ENCODE data around the gene SAP30L. TPM values are rescaled to one million over a fixed set of nuclear protein-coding genes. Genes with fewer than 3 reads are reported as not detected.

SAP30L gene
- total RNA-seq, 4 donors from 2014 or later: 20.3 to 53.9 (median 31.2) TPM

DNA sequence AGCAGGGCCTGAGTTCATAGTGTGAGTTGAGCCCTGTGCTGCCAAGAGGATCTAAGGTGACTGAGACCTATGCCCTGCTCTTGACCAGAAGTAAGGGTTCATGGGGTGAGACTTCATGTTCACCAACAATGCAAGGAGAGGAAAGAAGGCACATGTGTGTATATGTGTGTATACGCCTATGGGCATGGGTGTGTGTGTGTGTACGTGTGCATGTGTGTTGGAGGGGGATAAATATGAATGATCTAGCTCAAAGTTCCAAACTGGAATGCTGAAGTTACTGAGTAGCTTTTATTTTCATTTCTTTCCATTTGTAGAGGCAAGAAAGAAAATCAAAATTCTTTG is 57.9 kb downstream of the SAP30L start:
- ATAC-seq (ENCODE audit: low FRiP score) (no peak), DNase-seq (ENCODE audit: low spot score) (no peak)

DNA sequence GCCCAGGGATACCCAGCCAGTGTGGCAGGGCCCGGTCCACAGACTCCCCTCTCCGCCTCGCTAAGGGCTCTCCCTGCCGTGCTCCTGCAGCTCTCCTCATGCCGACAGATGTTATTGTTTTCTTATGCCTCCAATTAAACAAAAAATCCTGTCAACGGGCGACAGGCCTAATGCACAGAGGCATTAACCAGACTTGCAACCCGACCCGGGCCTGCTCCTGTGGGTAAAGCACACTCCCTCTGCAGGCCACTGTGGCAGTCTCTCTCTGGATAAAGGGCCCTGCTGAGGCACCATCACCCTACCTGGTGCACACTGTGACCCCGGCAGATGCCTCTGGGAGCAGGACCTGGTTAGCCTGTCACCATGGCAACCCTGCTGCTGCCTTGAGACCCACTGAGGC is 59.8 kb downstream of the SAP30L start:
- ATAC-seq (ENCODE audit: low FRiP score): no peak
- TF ChIP-seq, protein P1, sequence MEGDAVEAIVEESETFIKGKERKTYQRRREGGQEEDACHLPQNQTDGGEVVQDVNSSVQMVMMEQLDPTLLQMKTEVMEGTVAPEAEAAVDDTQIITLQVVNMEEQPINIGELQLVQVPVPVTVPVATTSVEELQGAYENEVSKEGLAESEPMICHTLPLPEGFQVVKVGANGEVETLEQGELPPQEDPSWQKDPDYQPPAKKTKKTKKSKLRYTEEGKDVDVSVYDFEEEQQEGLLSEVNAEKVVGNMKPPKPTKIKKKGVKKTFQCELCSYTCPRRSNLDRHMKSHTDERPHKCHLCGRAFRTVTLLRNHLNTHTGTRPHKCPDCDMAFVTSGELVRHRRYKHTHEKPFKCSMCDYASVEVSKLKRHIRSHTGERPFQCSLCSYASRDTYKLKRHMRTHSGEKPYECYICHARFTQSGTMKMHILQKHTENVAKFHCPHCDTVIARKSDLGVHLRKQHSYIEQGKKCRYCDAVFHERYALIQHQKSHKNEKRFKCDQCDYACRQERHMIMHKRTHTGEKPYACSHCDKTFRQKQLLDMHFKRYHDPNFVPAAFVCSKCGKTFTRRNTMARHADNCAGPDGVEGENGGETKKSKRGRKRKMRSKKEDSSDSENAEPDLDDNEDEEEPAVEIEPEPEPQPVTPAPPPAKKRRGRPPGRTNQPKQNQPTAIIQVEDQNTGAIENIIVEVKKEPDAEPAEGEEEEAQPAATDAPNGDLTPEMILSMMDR (IDR thresholded peaks at IDR 0.05): no peak
- DNase-seq (ENCODE audit: low spot score): no peak

More for the DNA sequence above, 57.9 kb downstream of the SAP30L start:
- TF ChIP-seq, protein P1 (IDR thresholded peaks at IDR 0.05): no peak

DNA sequence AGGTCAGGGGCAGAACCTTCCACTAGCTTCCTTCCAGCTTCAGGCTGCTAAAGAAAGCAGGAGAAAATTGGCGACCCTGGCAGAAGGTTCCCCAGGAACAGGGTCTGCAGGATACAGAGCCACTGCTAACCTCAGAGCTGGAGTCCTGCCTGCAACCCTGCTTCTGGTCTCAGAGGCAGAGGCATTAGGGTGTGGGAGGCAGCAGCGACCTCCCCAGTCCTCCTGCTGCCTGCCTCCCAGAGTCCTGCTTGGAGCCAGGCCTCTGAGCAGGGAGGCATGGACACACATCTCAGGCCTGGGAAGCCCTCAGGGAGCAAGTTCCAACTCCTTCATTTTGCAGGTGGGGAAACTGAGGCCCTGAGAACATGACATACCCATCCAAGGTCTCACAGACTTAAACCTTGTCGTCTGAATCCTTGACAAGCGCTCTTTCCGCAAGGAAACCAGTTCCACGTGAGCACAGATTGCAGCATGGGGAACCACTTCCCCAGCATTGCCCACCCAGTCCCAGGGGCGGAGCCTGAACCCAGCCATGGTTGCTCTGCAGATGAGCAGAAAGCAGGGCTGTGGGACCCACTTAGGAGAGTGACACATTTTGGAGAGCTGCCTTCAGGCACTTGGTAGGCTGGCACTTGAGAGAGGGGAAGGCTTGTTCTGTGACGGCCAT is 60.4 kb downstream of the SAP30L start:
- TF ChIP-seq, protein P1 (IDR thresholded peaks at IDR 0.05): no peak
- ATAC-seq (ENCODE audit: low FRiP score) (no peak), DNase-seq (ENCODE audit: low spot score) (no peak)

DNA sequence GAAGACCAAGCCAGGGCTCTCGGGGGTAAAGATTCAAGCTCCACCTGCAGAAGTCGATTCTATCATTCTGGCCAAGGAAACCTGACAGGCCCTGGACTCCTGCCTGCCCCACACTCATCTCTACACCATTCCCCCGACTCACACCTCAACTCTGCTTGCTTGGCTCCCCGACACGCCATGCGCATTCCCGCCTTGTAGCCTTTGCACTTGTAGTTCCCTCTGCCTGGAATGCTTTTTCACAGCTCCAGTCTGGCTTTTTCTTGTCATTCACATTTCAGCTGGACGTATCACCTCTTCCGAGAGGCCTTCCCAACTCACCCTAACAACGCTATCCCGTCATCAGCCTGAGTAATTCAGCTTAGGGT is 60.9 kb downstream of the SAP30L start:
- TF ChIP-seq, protein P1 (IDR thresholded peaks at IDR 0.05): no peak
- no peak for DNase-seq (ENCODE audit: low spot score)
- no peak for ATAC-seq (ENCODE audit: low FRiP score)

DNA sequence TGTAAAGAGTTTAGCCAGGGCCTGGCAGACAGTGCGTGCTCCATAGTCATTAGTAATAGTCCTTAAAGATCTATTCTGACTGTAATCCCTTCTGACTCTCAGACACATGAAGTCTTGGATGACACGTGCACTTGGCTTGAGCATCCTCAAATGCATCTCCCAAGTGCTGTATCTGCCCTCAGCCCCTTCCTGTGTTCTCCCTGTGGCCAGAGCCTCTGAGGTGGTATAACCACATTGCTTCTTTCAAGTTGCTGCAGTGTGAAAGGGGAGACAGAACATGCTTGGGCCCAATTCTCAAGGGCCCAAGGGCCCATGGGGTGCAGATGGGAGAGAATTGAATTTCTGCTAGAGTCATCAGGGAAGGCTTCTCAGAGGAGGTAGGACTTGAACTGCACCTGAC is 62.3 kb downstream of the SAP30L start:
- TF ChIP-seq, protein P1 (IDR thresholded peaks at IDR 0.05): no peak
- ATAC-seq (ENCODE audit: low FRiP score): no peak
- DNase-seq (ENCODE audit: low spot score): no peak

DNA sequence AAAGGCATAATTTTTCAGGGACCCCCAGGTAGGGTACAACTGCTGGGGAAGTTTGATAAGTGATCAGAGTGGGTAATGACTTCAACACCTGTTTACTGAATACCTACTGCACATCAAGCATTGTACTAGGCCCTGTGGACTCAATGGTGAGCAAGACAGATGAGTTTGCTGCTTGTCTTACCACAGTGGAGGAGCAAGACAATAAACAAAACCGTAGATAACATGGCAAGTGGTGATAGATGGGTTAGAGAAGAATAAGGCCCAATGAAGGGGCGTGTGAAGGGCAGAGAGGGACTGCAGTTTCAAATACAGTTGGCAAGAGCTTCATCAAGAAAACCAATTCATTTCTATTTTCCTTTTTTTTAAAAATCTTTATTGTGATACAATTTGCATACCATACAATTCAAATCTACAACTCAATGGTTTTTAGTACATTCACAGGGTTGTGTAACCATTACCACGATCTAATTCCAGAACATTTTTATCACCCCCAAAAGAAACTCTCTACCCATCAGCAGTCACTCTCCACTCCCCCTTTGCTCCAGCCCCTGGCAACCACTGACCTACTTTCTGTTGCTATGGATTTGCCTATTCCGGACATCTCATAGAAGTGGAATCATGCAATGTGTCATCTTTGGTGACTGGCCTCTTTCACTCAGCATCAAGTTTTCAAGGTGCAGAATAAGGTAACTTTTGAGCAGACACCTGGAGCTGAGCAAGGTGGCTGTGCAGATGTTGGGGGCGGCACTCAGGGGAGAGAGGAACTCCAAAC is 64.2 kb downstream of the SAP30L start:
- DNase-seq (ENCODE audit: low spot score) (no peak), ATAC-seq (ENCODE audit: low FRiP score) (no peak)
- TF ChIP-seq, protein P1 (IDR thresholded peaks at IDR 0.05): no peak

Other genes starting within 250 kb of the SAP30L start
- 1 to 10 TPM in 1 of 4 donors, under 1 TPM in 1, not detected in 2; 0.25 to 1.7 TPM for gene HAND1, start 32.2 kb downstream of the SAP30L start, total RNA-seq